ENCODE measurements around the gene PRXL2A. TPM values are rescaled to one million over a fixed set of nuclear protein-coding genes. Genes with fewer than 3 reads are reported as not detected.

The PRXL2A gene
- total and polyA plus RNA-seq, 10 of the 15 experiments (the other 5 are each of a cell fraction or from before 2014, with no cell fraction given) = 2.8 to 15.6 (median 11.1) TPM

DNA sequence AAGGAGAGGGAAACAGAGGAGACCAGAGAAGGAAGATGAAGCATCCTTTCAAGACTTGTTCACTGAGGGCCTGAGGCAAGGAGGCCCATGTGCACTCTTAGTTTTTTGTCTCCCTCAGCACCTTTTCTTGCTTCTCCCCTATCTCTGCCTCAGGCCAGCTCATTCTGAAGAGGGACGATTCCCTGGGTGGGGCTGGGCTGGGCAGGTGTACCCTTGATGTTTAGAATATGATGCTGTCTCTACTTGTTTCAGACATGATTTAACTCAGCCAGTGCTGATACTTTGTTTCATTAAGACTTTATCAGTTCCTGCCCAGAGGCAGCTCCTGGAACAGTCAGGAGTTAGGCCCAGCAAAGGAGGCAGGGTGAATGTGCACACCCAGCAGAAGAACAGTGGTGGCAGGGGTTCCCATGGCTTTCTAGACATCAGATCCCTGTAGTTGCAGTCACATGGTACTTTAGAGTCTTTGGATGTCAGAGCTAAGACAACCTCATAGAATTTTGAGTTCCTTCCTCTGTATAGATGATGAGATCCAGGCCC lies 3.4 kb downstream of the PRXL2A start:
- ChIA-PET CTCF (interaction anchor here (1.1 to 1.8 kb wide), 2 partner anchors 29 to 94 kb away, joined by 4 to 6 read pairs; no protein-coding TSS in a partner anchor), POLR2A (no interaction called here), RAD21 (ENCODE audit: unreplicated experiment) (no interaction called here), SMC1A (ENCODE audit: uncharacterized antibody, unreplicated experiment) (interaction anchor here (1.2 to 2.7 kb wide), 4 partner anchors 10 to 37 kb away, joined by 3 to 8 read pairs (median 4); no protein-coding TSS in a partner anchor)
- no peak overlapping the region for H3K4me3 ChIP-seq
- no TSS peak for BruUV-seq (replicated peaks)
- H4K20me1 ChIP-seq (ENCODE audit: control insufficient read depth, insufficient read depth) = no peaks in the 10 kb centered on the region
- no peaks in the 10 kb centered on the region for H3K36me3 ChIP-seq (ENCODE audit: control insufficient read depth in 2 of 2, insufficient read depth in 2 of 2, low read length in 1 of 2)
- H3K4me1 ChIP-seq (ENCODE audit: control insufficient read depth, insufficient read depth, low read length) = no peaks in the 10 kb centered on the region; the same call in 1 of the 2 replicates
- H2AFZ ChIP-seq (ENCODE audit: control insufficient read depth, low read depth, low read length) = no peak overlapping the region
- 100% methylated on average over 1 of the region's 1 CpG for WGBS (ENCODE audit: insufficient coverage, insufficient replicate concordance, low lambda C conversion rate, missing lambda C conversion rate)
- H3K4me2 ChIP-seq (ENCODE audit: control insufficient read depth, insufficient read depth) = no peak overlapping the region
- H3K9me3 ChIP-seq (replicated peaks; ENCODE audit: control insufficient read depth, insufficient read depth, low read length) = no peaks in the 10 kb centered on the region
- no peak overlapping the region for H3K27ac ChIP-seq (ENCODE audit: control insufficient read depth, insufficient read depth)
- no peaks in the 10 kb centered on the region for H3K79me2 ChIP-seq (ENCODE audit: control insufficient read depth, insufficient read depth, low read length)
- peaks cover 0 to 3% of the 10 kb centered on the region in 2 experiments; a peak in 2 of 4 replicates for H3K27me3 ChIP-seq (replicated peaks in 1 of 2; ENCODE audit: control insufficient read depth in 2 of 2, insufficient read depth in 2 of 2, low read length in 1 of 2)
- no peak overlapping the region for H3K9ac ChIP-seq (ENCODE audit: control insufficient read depth, insufficient read depth, low read length)
- ATAC-seq = no peak
- no peak for DNase-seq (ENCODE audit: low read depth, low spot score)
- intact Hi-C loops (cut with micrococcal nuclease; ENCODE audit: unreplicated experiment) = no loop called here
- FAIRE-seq = no peak
- in situ Hi-C loops (cut with MboI) = no loop called here
- no peak for TF ChIP-seq GABPA (IDR thresholded peaks at IDR 0.05; ENCODE audit: low read depth)
- no peak for TF ChIP-seq SIN3A (IDR thresholded peaks at IDR 0.05; ENCODE audit: low read depth, low read length)
- no peak for TF ChIP-seq RCOR1 (conservative IDR thresholded peaks at IDR 0.05; ENCODE audit: low read depth, low read length)
- no peak for TF ChIP-seq MXI1 (IDR thresholded peaks at IDR 0.05; ENCODE audit: low read depth, low read length)
- TF ChIP-seq SMAD5 (IDR thresholded peaks at IDR 0.05; ENCODE audit: low read depth) = no peak
- TF ChIP-seq POLR2A (IDR thresholded peaks at IDR 0.05; ENCODE audit: low read depth, low read length) = no peak
- TF ChIP-seq, protein P1, sequence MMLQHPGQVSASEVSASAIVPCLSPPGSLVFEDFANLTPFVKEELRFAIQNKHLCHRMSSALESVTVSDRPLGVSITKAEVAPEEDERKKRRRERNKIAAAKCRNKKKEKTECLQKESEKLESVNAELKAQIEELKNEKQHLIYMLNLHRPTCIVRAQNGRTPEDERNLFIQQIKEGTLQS (IDR thresholded peaks at IDR 0.05; ENCODE audit: borderline replicate concordance, extremely low read depth, low read depth, low read length) = no peak
- TF ChIP-seq, protein P2, sequence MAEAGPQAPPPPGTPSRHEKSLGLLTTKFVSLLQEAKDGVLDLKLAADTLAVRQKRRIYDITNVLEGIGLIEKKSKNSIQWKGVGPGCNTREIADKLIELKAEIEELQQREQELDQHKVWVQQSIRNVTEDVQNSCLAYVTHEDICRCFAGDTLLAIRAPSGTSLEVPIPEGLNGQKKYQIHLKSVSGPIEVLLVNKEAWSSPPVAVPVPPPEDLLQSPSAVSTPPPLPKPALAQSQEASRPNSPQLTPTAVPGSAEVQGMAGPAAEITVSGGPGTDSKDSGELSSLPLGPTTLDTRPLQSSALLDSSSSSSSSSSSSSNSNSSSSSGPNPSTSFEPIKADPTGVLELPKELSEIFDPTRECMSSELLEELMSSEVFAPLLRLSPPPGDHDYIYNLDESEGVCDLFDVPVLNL (IDR thresholded peaks at IDR 0.05; ENCODE audit: low read depth, low read length) = no peak
- no peak for TF ChIP-seq SMARCA5 (IDR thresholded peaks at IDR 0.05)
- no peak for TF ChIP-seq TARDBP (IDR thresholded peaks at IDR 0.05; ENCODE audit: borderline replicate concordance)
- TF ChIP-seq, protein P3, sequence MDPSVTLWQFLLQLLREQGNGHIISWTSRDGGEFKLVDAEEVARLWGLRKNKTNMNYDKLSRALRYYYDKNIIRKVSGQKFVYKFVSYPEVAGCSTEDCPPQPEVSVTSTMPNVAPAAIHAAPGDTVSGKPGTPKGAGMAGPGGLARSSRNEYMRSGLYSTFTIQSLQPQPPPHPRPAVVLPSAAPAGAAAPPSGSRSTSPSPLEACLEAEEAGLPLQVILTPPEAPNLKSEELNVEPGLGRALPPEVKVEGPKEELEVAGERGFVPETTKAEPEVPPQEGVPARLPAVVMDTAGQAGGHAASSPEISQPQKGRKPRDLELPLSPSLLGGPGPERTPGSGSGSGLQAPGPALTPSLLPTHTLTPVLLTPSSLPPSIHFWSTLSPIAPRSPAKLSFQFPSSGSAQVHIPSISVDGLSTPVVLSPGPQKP (IDR thresholded peaks at IDR 0.05; ENCODE audit: low read depth, low read length) = no peak
- no peak for TF ChIP-seq ZNF384 (IDR thresholded peaks at IDR 0.05; ENCODE audit: borderline replicate concordance, low read depth, low read length)
- no peak for TF ChIP-seq SMC3 (IDR thresholded peaks at IDR 0.05; ENCODE audit: borderline replicate concordance, low read length)
- no peak for TF ChIP-seq SRF (IDR thresholded peaks at IDR 0.05; ENCODE audit: low read depth in 2 of 2, low read length in 2 of 2)
- TF ChIP-seq, protein P4, sequence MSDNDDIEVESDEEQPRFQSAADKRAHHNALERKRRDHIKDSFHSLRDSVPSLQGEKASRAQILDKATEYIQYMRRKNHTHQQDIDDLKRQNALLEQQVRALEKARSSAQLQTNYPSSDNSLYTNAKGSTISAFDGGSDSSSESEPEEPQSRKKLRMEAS (IDR thresholded peaks at IDR 0.05; ENCODE audit: low read depth, low read length) = no peak
- TF ChIP-seq, protein P5, sequence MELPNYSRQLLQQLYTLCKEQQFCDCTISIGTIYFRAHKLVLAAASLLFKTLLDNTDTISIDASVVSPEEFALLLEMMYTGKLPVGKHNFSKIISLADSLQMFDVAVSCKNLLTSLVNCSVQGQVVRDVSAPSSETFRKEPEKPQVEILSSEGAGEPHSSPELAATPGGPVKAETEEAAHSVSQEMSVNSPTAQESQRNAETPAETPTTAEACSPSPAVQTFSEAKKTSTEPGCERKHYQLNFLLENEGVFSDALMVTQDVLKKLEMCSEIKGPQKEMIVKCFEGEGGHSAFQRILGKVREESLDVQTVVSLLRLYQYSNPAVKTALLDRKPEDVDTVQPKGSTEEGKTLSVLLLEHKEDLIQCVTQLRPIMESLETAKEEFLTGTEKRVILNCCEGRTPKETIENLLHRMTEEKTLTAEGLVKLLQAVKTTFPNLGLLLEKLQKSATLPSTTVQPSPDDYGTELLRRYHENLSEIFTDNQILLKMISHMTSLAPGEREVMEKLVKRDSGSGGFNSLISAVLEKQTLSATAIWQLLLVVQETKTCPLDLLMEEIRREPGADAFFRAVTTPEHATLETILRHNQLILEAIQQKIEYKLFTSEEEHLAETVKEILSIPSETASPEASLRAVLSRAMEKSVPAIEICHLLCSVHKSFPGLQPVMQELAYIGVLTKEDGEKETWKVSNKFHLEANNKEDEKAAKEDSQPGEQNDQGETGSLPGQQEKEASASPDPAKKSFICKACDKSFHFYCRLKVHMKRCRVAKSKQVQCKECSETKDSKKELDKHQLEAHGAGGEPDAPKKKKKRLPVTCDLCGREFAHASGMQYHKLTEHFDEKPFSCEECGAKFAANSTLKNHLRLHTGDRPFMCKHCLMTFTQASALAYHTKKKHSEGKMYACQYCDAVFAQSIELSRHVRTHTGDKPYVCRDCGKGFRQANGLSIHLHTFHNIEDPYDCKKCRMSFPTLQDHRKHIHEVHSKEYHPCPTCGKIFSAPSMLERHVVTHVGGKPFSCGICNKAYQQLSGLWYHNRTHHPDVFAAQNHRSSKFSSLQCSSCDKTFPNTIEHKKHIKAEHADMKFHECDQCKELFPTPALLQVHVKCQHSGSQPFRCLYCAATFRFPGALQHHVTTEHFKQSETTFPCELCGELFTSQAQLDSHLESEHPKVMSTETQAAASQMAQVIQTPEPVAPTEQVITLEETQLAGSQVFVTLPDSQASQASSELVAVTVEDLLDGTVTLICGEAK (IDR thresholded peaks at IDR 0.05; ENCODE audit: borderline replicate concordance) = no peak
- TF ChIP-seq ATF7 (IDR thresholded peaks at IDR 0.05; ENCODE audit: low read depth) = no peak

Data from GM12878 (cell line).